Neural cell (in vitro differentiated cells): ENCODE measurements around the gene HNRNPA2B1. TPM values are rescaled to one million over a fixed set of nuclear protein-coding genes. Genes with fewer than 3 reads are reported as not detected.
"Not testable (repeated sequence)": the region's sequence is repeated elsewhere in the genome, so short reads cannot be mapped to it uniquely, and the experiment has no call there.

Experiments
- H2AFZ ChIP-seq: fragments of 200-600, 300-800 bp; sonication (generic), shearing (Covaris generic); 2 replicates; pipeline ENCODE4 v1.6.0; 2014; ENCODE audit warnings: low read depth, mild to moderate bottlenecking, antibody characterized with exemption, low read length, moderate library complexity
- H3F3A ChIP-seq: fragments of 200-600 bp; shearing (Covaris generic); 2 replicates; pipeline ENCODE4 v1.6.1; 2016; ENCODE audit warnings: mild to moderate bottlenecking, moderate library complexity, mixed read lengths, antibody characterized with exemption, low read length; ENCODE audit not compliant: insufficient read depth, poor library complexity, severe bottlenecking
- H3K27ac ChIP-seq: fragments of 200-600, 300-800 bp; sonication (generic), shearing (Covaris generic); 2 replicates; pipeline ENCODE4 v1.5.1; 2014; ENCODE audit warnings: mild to moderate bottlenecking, low read length, moderate library complexity
- H3K27me3 ChIP-seq: fragments of 300-800, 200-600 bp; sonication (generic), shearing (Covaris generic); 2 replicates; pipeline ENCODE4 v1.6.0; 2014; ENCODE audit warnings: mild to moderate bottlenecking, low read depth, low read length, moderate library complexity; ENCODE audit not compliant: insufficient read depth
- H3K36me3 ChIP-seq: fragments of 300-800, 200-600 bp; sonication (generic), shearing (Covaris generic); 2 replicates; pipeline ENCODE4 v1.5.1; 2014; ENCODE audit warnings: mild to moderate bottlenecking, antibody characterized with exemption, low read length, moderate library complexity; ENCODE audit not compliant: insufficient read depth
- H3K4me2 ChIP-seq: fragments of 300-800, 200-600 bp; sonication (generic), shearing (Covaris generic); 2 replicates; pipeline ENCODE4 v1.6.0; 2014; ENCODE audit warnings: mild to moderate bottlenecking, low read length
- H3K4me3 ChIP-seq: fragments of 300-800, 200-600 bp; sonication (generic), shearing (Covaris generic); 2 replicates; pipeline ENCODE4 v1.5.1; 2014; ENCODE audit warnings: mild to moderate bottlenecking, low read length, moderate library complexity
- H3K79me2 ChIP-seq: fragments of 200-600 bp; shearing (Covaris generic); replicated peaks from 2 replicates; pipeline ENCODE4 v1.6.0; 2014; ENCODE audit warnings: mild to moderate bottlenecking, low read length, moderate library complexity; ENCODE audit not compliant: insufficient read depth
- H3K9ac ChIP-seq: fragments of 300-800, 200-600 bp; sonication (generic), shearing (Covaris generic); 2 replicates; pipeline ENCODE4 v1.6.1; 2016; ENCODE audit warnings: mild to moderate bottlenecking, low read length, mixed read lengths
- H3K9me2 ChIP-seq: fragments of 200-600 bp; shearing (Covaris generic); 2 replicates; pipeline ENCODE4 v1.6.1; 2016; ENCODE audit warnings: mild to moderate bottlenecking, low read length, mixed read lengths; ENCODE audit not compliant: insufficient read depth
- H3K9me3 ChIP-seq: fragments of 200-600, 300-800 bp; sonication (generic), shearing (Covaris generic); 2 replicates; pipeline ENCODE4 v1.6.1; 2016; ENCODE audit warnings: mild to moderate bottlenecking, mixed run types, low read length, moderate library complexity, mixed read lengths
- H4K20me1 ChIP-seq: fragments of 200-600 bp; shearing (Covaris generic); 2 replicates; pipeline ENCODE4 v1.6.1; 2016; ENCODE audit warnings: mild to moderate bottlenecking, mixed run types; ENCODE audit not compliant: insufficient read depth
- CTCF ChIP-seq: fragments of 450-650 bp; IDR thresholded peaks from 2 replicates; pipeline ENCODE4 v1.5.1; 2014; ENCODE audit warnings: antibody characterized with exemption, mild to moderate bottlenecking, moderate library complexity; ENCODE audit not compliant: poor library complexity, severe bottlenecking
- EP300 ChIP-seq: fragments of 450-650 bp; conservative IDR thresholded peaks from 2 replicates; pipeline ENCODE4 v1.6.1; 2014; ENCODE audit warnings: antibody characterized with exemption, mild to moderate bottlenecking, moderate library complexity; ENCODE audit not compliant: poor library complexity, severe bottlenecking
- EZH2 ChIP-seq: fragments of 200-600, 300-800 bp; shearing (Covaris generic), sonication (generic); IDR thresholded peaks from 2 replicates; pipeline ENCODE4 v1.6.1; 2014; ENCODE audit warnings: antibody characterized with exemption, low read length, borderline replicate concordance, mild to moderate bottlenecking; ENCODE audit not compliant: insufficient read depth, poor library complexity, severe bottlenecking
- MXI1 ChIP-seq: fragments of 450-650 bp; conservative IDR thresholded peaks from 2 replicates; pipeline ENCODE4 v1.6.1; 2014; ENCODE audit warnings: antibody characterized with exemption, mild to moderate bottlenecking; ENCODE audit not compliant: poor library complexity, severe bottlenecking
- POLR2AphosphoS5 ChIP-seq: IDR thresholded peaks from 2 replicates; pipeline ENCODE4 v1.6.1; 2012
- SMC3 ChIP-seq: fragments of 450-650 bp; conservative IDR thresholded peaks from 2 replicates; pipeline ENCODE4 v1.6.1; 2014; ENCODE audit warnings: antibody characterized with exemption, mild to moderate bottlenecking, moderate library complexity; ENCODE audit not compliant: poor library complexity
- TAF1 ChIP-seq: IDR thresholded peaks from 2 replicates; pipeline ENCODE4 v1.6.1; 2012; ENCODE audit warnings: low read depth
- polyA plus RNA-seq: library from polyadenylated mRNA; depleted of rRNA; stranded (reverse); fragments of >200 nt; gene quantifications from 2 replicates; pipeline ENCODE4 v1.2.3, GENCODE V29; 2014

The HNRNPA2B1 gene
- polyA plus RNA-seq, 1 donor from 2014 or later = 419 TPM

GRCh38 chr7:26195182-26195581, 5.4 kb downstream of the HNRNPA2B1 start:
- Histone ChIP-seq H3K79me2 (peaks cover 84% of the 10 kb centered on the region), H3K36me3 (peaks cover 25% of the 10 kb centered on the region), H3K27me3 (no peaks in the 10 kb centered on the region), H3K4me3 (peak overlapping the region; percentile 90), H3K9me2 (no peaks in the 10 kb centered on the region), H3K27ac (no peak overlapping the region), H4K20me1 (peaks cover 59% of the 10 kb centered on the region), H3F3A (peaks cover 4% of the 10 kb centered on the region), H3K4me2 (no peak overlapping the region), H3K9ac (no peak overlapping the region), H2AFZ (no peak overlapping the region), H3K9me3 (no peaks in the 10 kb centered on the region)
- no peak for TF ChIP-seq MXI1
- no peak for TF ChIP-seq SMC3
- TF ChIP-seq EZH2 = no peak
- TF ChIP-seq EP300 = no peak
- no peak for TF ChIP-seq TAF1
- no peak for TF ChIP-seq CTCF

- Histone ChIP-seq H3K36me3 (peaks cover 29% of the 10 kb centered on the region), H4K20me1 (peaks cover 59% of the 10 kb centered on the region), H3K79me2 (peaks cover 81% of the 10 kb centered on the region)
- H3K27ac ChIP-seq, H3K4me2 ChIP-seq, H3K4me3 ChIP-seq, H3K9me2 ChIP-seq, H3K9me3 ChIP-seq, H2AFZ ChIP-seq, H3F3A ChIP-seq, H3K27me3 ChIP-seq, H3K9ac ChIP-seq: not testable (repeated sequence)
These were observed 5.8 kb downstream of the HNRNPA2B1 start for GRCh38 chr7:26194764-26195163.

GRCh38 chr7:26193432-26194207, 6.9 kb downstream of the HNRNPA2B1 start:
- H3K9me3 ChIP-seq = no peaks in the 10 kb centered on the region
- peaks cover 72% of the 10 kb centered on the region for H3K79me2 ChIP-seq
- H3K36me3 ChIP-seq = peaks cover 40% of the 10 kb centered on the region
- no peak overlapping the region for H3K4me2 ChIP-seq
- peaks cover 3% of the 10 kb centered on the region for H3K9me2 ChIP-seq
- TF ChIP-seq EP300 (no peak), POLR2AphosphoS5 (no peak), EZH2 (no peak), MXI1 (no peak), SMC3 (no peak)
- H4K20me1 ChIP-seq = peaks cover 56% of the 10 kb centered on the region
- no peaks in the 10 kb centered on the region for H3K27me3 ChIP-seq
- H3K9ac ChIP-seq = no peak overlapping the region
- no peaks in the 10 kb centered on the region for H3F3A ChIP-seq
- no peak overlapping the region for H2AFZ ChIP-seq
- no peak overlapping the region for H3K27ac ChIP-seq
- peak overlapping the region; percentile 3 for H3K4me3 ChIP-seq
